ENCODE results near the gene SPIN1.

The SPIN1 gene

GRCh38 chr9:88388886-88389605, 802 bp downstream of the SPIN1 start:
- DNase-seq (ENCODE audit: low spot score): peak; percentile 79

- DNase-seq (ENCODE audit: low spot score): peak; percentile 47
These were observed 2.2 kb downstream of the SPIN1 start for GRCh38 chr9:88390371-88390990.

- no peak for DNase-seq (ENCODE audit: low spot score)
These were observed 3.0 kb downstream of the SPIN1 start for GRCh38 chr9:88391236-88391635.

- DNase-seq (ENCODE audit: low spot score): no peak
These were observed 3.7 kb downstream of the SPIN1 start for GRCh38 chr9:88391921-88392320.

DNA sequence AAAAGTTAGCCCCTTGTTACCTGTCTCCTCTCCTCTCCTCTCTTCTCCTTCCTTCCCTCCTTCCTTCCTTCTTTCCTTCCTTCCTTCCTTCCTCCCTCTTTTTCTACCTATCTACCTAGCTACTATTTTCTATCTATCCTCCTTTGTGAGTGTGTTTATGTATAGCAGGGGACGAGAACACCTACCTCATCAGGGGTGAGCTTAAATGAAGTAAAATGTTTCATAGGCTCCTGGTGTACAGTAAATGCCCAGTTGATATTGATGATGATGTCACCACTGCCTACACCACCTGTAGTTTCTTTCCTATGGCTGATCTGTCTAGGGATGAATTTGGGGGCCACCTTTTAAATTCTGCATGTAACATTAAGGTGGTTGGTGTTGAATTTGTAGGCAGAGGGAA, 4.3 kb downstream of the SPIN1 start:
- no peak for DNase-seq (ENCODE audit: low spot score)

GRCh38 chr9:88396836-88397577, 8.8 kb downstream of the SPIN1 start:
- DNase-seq (ENCODE audit: low spot score): peak; percentile 34

GRCh38 chr9:88398016-88398415, 9.8 kb downstream of the SPIN1 start:
- no peak for DNase-seq (ENCODE audit: low spot score)

DNA sequence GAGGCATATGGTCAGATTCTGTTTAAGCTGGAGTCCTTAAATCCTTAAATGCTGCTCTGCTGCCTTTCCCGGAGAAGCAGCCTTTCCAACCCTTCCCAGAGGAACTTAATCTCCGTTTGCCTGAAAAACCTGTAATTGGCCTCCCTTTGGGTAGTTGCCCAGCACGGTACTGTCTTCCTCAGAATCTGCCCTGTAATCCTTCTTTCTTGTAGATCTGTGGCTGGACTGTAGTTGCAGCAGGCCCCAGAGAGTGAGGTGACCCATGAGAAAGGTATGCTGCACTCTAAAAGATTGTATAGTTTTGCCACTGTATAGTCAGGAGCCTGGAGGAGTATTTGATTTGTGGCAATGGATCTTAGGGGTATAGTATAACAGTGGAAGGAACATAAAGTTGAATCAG, 11.7 kb downstream of the SPIN1 start:
- DNase-seq (ENCODE audit: low spot score): peak; percentile 62

DNA sequence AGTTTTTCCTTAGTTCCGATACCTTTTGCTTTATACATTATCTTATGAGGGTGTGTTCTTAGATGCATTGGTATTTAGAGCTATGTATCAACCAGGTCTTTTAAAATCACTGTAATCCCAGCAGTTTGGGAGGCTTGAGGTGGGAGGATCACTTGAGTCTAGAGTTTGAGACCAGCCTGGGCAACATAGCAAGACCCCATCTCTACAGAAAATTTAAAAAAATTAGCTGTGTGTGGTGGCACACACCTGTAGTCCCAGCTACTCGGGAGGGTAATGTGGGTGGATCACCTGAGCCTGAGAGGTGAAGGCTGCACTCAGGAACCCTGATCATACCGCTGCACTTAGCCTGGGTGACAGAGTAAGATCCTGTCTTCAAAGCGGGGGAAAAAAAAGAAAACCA, 15.1 kb downstream of the SPIN1 start:
- DNase-seq (ENCODE audit: low spot score): no peak

GRCh38 chr9:88406051-88406450, 17.8 kb downstream of the SPIN1 start:
- no peak for DNase-seq (ENCODE audit: low spot score)

DNA sequence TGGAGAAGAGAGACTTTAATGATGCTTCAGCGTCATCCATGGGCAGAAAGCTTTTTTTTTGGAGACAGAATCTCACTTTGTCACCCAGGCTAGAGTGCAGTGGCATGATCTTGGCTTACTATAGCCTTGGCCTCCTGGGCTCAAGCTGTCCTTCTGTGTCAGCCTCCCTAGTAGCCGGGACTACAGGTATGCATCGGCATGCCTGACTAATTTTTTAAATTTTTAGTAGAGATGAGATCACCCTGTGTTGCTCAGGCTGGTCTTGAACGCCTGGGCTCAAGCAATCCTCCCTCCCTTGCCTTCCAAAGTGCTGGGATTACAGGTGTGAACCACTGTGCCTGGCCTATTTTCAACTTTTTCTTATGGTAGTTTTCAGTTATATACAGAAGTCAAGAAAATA, 23.2 kb downstream of the SPIN1 start:
- no peak for DNase-seq (ENCODE audit: low spot score)

DNA sequence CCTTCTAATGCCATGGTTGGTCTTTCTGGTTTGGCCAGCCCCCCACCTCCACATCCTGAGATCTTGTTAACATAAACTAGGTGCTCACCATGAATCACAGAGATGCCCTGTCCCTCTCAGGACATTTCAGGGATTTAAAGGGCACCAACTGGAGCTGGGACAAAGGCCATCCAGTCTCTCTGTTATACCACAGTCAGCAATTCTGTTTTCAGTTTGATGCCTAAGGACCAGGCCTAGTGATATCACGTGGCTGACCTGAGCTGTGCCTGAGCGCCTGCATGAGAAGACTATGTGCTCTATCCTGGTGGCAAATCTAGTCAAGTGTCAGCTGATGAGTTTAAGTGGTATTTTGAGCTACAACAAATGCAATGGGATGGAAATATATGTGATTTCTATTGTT, 26.1 kb downstream of the SPIN1 start:
- DNase-seq (ENCODE audit: low spot score): no peak

DNA sequence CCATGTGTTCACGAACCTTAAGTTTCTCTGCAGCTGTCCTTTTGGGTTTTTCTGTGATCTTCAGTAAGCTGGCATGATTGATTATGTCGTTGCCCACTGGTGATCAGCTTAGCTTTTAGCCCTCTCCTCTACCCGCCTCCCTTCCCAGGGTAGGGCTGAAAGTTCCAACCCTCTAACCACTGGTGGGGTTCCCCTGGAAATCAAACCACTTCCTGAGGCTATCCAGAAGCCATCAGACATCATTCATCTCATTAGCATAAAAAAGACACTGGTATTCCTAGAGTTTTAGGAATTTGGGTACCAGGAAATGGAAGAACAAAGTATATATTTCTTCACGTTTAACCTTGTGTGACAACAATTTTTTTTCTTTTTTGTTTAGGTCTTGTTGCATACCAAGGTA, 29.8 kb downstream of the SPIN1 start:
- no peak for DNase-seq (ENCODE audit: low spot score)

DNA sequence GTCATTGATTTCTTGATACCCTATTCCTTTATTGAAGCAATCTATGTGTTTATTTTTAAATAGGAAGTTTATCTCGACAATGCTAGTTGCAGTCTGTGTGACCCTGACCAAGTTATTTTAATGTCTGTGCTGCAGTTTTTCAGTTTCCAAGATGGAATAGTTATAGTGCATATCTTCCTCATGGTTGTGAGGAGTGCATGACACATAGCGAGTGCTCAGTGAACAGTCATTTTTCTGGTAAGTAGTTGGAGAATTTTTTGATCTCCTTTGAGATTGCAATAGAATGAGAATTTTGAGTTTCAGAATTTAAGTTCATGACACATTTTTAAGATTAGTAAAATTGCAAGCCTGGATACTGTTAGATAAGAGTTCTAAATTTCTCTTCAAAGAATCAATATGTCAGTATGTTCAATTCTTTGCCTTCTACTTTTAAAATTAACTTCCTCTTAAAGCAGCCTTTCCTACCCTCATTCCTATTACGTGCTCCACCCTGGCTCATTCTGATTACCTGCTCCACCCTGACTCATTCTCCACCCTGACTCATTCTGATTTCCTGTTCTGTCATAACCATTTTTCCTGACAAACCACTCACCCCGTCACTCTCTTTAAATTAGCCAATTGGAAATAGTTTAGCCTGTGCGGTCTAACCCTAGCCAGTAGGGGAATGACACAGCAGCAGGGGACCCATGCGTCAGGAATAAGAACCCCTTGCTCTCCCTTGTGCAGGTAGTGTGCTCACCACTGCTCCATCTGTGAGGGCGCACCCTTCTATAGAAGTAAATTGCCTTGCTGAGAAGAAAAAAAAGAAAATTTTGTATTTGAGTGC, 30.7 kb downstream of the SPIN1 start:
- DNase-seq (ENCODE audit: low spot score): no peak

GRCh38 chr9:88420227-88420626, 32.0 kb downstream of the SPIN1 start:
- DNase-seq (ENCODE audit: low spot score): no peak

GRCh38 chr9:88421348-88421747, 33.1 kb downstream of the SPIN1 start:
- DNase-seq (ENCODE audit: low spot score): no peak

- no peak for DNase-seq (ENCODE audit: low spot score)
These were observed 37.3 kb downstream of the SPIN1 start for GRCh38 chr9:88425538-88425950.

GRCh38 chr9:88426651-88427050, 38.4 kb downstream of the SPIN1 start:
- DNase-seq (ENCODE audit: low spot score): no peak

DNA sequence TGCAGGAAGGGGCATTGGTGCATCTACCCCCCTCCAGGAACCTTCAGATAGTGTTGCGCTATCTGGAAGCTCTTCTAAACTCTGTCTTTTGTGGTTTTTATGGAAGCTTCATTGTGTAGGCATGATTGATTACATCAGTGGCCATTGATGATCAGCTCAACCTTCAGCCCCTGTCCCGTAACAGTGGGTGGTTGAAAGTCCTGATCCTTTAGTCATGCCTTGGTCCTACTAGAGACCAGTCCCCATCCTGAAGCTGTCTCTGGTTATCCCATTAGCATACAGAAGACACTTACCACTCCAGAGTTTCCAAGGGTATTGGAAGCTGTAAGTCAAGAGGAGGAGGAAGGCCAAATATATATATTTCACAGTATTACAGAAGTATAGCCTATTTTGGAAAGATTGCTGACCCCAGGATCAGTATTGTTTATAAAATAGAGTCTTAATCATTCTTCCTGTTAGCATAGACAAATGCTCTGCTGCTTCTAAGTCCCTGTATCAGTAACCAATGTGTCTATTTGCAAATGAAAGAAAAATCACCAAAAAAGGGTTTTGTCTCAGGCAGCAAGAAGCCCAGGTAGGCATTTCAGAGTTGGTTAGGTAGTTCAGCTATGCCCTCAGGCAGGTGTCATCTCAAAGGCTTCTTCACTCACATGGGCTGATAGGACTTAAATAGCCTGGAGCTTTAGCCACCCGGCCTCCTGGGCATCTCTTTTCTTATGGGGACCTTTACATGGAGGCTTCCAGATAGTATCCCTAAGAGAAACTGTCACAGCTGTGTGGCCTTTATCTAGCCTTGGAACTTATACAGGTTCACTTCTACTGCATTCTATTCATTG, 41.6 kb downstream of the SPIN1 start:
- no peak for DNase-seq (ENCODE audit: low spot score)

- DNase-seq (ENCODE audit: low spot score): no peak
These were observed 45.5 kb downstream of the SPIN1 start for GRCh38 chr9:88433583-88434255.

GRCh38 chr9:88435336-88435735, 47.1 kb downstream of the SPIN1 start:
- no peak for DNase-seq (ENCODE audit: low spot score)
